Kidney (tissue), 14 donors: ENCODE results near the gene MAEA. TPM values are rescaled to one million over a fixed set of nuclear protein-coding genes. Genes with fewer than 3 reads are reported as not detected.
A peak's percentile ranks its signal among the peaks of the same experiment; 100 is the strongest.

ENCODE experiments used
- DNase-seq, 5 donors: peaks; one replicate each; pipeline ENCODE4 v3.0.0-alpha.2; 2013 to 2020
- FAIRE-seq: peaks from 2 replicates; lab custom pipeline; 2012; peaks lifted over from hg19 to GRCh38; lab: Jason Lieb, UNC
- H3K27ac ChIP-seq, 2 donors: one replicate each; pipeline ENCODE4 v1.7.0; 2013; ENCODE audit warnings: low read depth in 2 of 2, low read length in 2 of 2, inconsistent platforms in 1 of 2
- H3K27me3 ChIP-seq: one replicate; pipeline ENCODE4 v1.7.1; 2013; ENCODE audit warnings: low read length, inconsistent platforms; ENCODE audit not compliant: control insufficient read depth, insufficient read depth
- H3K36me3 ChIP-seq, 3 donors: one replicate each; pipeline versions ENCODE4 v1.7.0 to v1.7.1; 2013; ENCODE audit warnings: low read length in 3 of 3, control low read depth in 1 of 3, inconsistent platforms in 1 of 3; ENCODE audit not compliant: insufficient read depth in 3 of 3, control insufficient read depth in 2 of 3
- H3K4me1 ChIP-seq, 3 donors: one replicate each; pipeline versions ENCODE4 v1.7.0 to v1.7.1; 2013; ENCODE audit warnings: low read length in 3 of 3, inconsistent platforms in 1 of 3, low read depth in 1 of 3; ENCODE audit not compliant: control insufficient read depth in 2 of 3, insufficient read depth in 2 of 3
- H3K4me3 ChIP-seq, 3 donors: one replicate each; pipeline versions ENCODE4 v1.7.0 to v1.8.1; 2013; ENCODE audit warnings: low read length in 3 of 3, control low read depth in 1 of 3, inconsistent platforms in 1 of 3
- H3K9ac ChIP-seq, 3 donors: one replicate each; pipeline versions ENCODE4 v1.7.0 to v1.7.1; 2013; ENCODE audit warnings: low read length in 3 of 3, control low read depth in 1 of 3, inconsistent platforms in 1 of 3
- H3K9me3 ChIP-seq, 3 donors: one replicate each; pipeline versions ENCODE4 v1.7.0 to v1.7.1; 2013; ENCODE audit warnings: low read length in 3 of 3, control low read depth in 1 of 3, inconsistent platforms in 1 of 3; ENCODE audit not compliant: control insufficient read depth in 2 of 3, insufficient read depth in 1 of 3
- CTCF ChIP-seq: IDR thresholded peaks from 3 replicates; pipeline ENCODE4 v1.5.1; 2012; ENCODE audit warnings: mild to moderate bottlenecking, moderate library complexity, borderline replicate concordance; ENCODE audit not compliant: insufficient read depth; ENCODE audit errors: extremely low read depth
- intact Hi-C: fragments of 100-400 bp; cut with DNase I; formaldehyde crosslinking; loops from one replicate; pipeline ENCODE4 v1.11.1; 2022
- polyA plus RNA-seq: library from polyadenylated mRNA; stranded (reverse); fragments of 350-450 nt; fragmentation: Illumina TruSeq; extraction: RNeasy Lipid Tissue Mini Kit (QIAGEN cat#74804); gene quantifications from one replicate; pipeline ENCODE4 v1.2.3, GENCODE V29; 2014; ENCODE audit warnings: low read depth, low replicate concordance; ENCODE audit not compliant: insufficient read depth
- total RNA-seq: library from RNA; stranded (reverse); fragmentation: NEBNext Ultra II Directional; extraction: Animal tissue kit (Norgen Biotek cat#: 25700); gene quantifications from one replicate; pipeline ENCODE4 v1.2.1, GENCODE V29; 2021
- donor health status: control.
- donor health status: control.
- donor health status: control.
- donor health status: control.
- donor health status: control.
- donor health status: DM: yes; HTN: yes; CAD: no.
- donor health status: Normal renal cell carcinoma (clear cell type).

The MAEA gene
- total and polyA plus RNA-seq, 2 donors from 2014 or later: 65.0 to 75.2 TPM

GRCh38 chr4:1344696-1345095 is 55.0 kb downstream of the MAEA start:
- FAIRE-seq (no peak), DNase-seq (peak in 2 of 5 donors; percentile 47 to 53)
- Histone ChIP-seq H3K27me3 (no peaks in the 10 kb centered on the region), H3K36me3 (peaks cover 2 to 12% (median 4%) of the 10 kb centered on the region in 3 donors), H3K9ac (no peak overlapping the region), H3K27ac (no peak overlapping the region), H3K4me1 (peaks cover 2 to 15% (median 11%) of the 10 kb centered on the region in 3 donors), H3K9me3 (no peaks in the 10 kb centered on the region), H3K4me3 (no peak overlapping the region)
- intact Hi-C loops: no loop called here
- no peak for TF ChIP-seq CTCF

- peak; percentile 88 to 92 (median 91) for DNase-seq
- H3K27ac ChIP-seq: peak overlapping the region; percentile 51 to 81
- peaks cover 0 to 7% (median 3%) of the 10 kb centered on the region in 3 donors for H3K36me3 ChIP-seq
- no peaks in the 10 kb centered on the region for H3K27me3 ChIP-seq
- TF ChIP-seq CTCF: no peak
- peak overlapping the region; percentile 18 to 58 (median 29) for H3K9ac ChIP-seq
- FAIRE-seq: no peak
- H3K4me3 ChIP-seq: peak overlapping the region; percentile 29 to 72 (median 64)
- H3K4me1 ChIP-seq: peaks cover 2 to 15% (median 11%) of the 10 kb centered on the region in 3 donors
- intact Hi-C loops: no loop called here
- no peaks in the 10 kb centered on the region for H3K9me3 ChIP-seq
Observed at GRCh38 chr4:1345903-1346780, 56.5 kb downstream of the MAEA start.

GRCh38 chr4:1346781-1347409 is 57.2 kb downstream of the MAEA start, which contains the start of gene UVSSA:
UVSSA (plus strand) TSS chr4:1347208; CDS start chr4:1348092, 884 bp downstream.
- peak within 1 kb of the TSS; percentile 81 to 95 for H3K27ac ChIP-seq
- peaks cover 2 to 19% (median 11%) of the 10 kb centered on the region in 3 donors for H3K4me1 ChIP-seq
- intact Hi-C loops: no loop called here
- DNase-seq: peak; percentile 100
- no peaks in the 10 kb centered on the region for H3K27me3 ChIP-seq
- H3K36me3 ChIP-seq: peaks cover 0 to 4% (median 3%) of the 10 kb centered on the region in 3 donors
- H3K4me3 ChIP-seq: peak within 1 kb of the TSS; percentile 64 to 83 (median 82)
- TF ChIP-seq CTCF: no peak
- no peaks in the 10 kb centered on the region for H3K9me3 ChIP-seq
- peak within 1 kb of the TSS; percentile 3 to 77 (median 76) for H3K9ac ChIP-seq
- peak; percentile 82 for FAIRE-seq
